OCI-LY7 (cell line): Measurements from ENCODE around the gene PSMB10.

Experiments used
- CTCF ChIP-seq: fragments of 200-600 bp; sonication (generic); conservative IDR thresholded peaks from 2 replicates; pipeline ENCODE4 v1.5.1; 2014; ENCODE audit warnings: mild to moderate bottlenecking, antibody characterized with exemption, low read length, moderate library complexity, mixed read lengths
- EZH2phosphoT487 ChIP-seq: fragments of 200-600 bp; sonication (generic); IDR thresholded peaks from 2 replicates; pipeline ENCODE4 v1.6.1; 2018; ENCODE audit warnings: low read depth, borderline replicate concordance, mild to moderate bottlenecking, mixed run types, antibody characterized with exemption, low read length, moderate library complexity, mixed read lengths

GRCh38 chr16:67944690-67945391, 8.2 kb upstream of the PSMB10 start:
- TF ChIP-seq CTCF (no peak), EZH2phosphoT487 (no peak)
